H54 (cell line): Measurements from ENCODE around the gene PREX1.
"Not testable (repeated sequence)": the region's sequence is repeated elsewhere in the genome, so short reads cannot be mapped to it uniquely, and the experiment has no call there.

Source experiments
- DNase-seq: peaks from one replicate; pipeline ENCODE4 v3.0.0; 2011; ENCODE audit warnings: low spot score, mixed read lengths; ENCODE audit not compliant: insufficient read length
- FAIRE-seq: peaks from 3 replicates; lab custom pipeline; 2011; peaks lifted over from hg19 to GRCh38; lab: Jason Lieb, UNC
- POLR2A ChIP-seq: IDR thresholded peaks from 2 replicates; pipeline ENCODE4 v1.6.1; 2011; ENCODE audit warnings: low read depth, mild to moderate bottlenecking, low read length

Gene PREX1

DNA sequence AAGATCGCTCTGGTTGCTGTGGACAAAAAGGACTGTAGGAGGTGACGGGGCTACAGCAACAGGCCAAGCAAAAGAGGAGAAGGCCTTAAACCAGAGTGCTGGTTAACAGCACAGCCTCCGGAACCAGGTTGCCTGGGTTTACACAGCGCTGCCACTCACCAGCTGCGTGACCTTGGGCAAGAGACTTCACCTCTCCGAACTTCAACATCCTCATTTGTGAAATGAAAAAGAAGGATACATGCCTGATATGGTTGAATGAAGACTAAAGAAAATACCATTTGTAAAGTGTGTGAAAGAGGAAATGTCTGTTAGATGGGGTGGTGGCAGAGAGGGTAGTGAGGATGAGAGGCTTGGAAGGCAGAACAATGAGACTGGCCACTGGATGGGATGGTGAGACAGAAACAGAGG lies 44.9 kb downstream of the PREX1 start:
- TF ChIP-seq POLR2A: no peak
- no peak for DNase-seq
- no peak for FAIRE-seq

DNA sequence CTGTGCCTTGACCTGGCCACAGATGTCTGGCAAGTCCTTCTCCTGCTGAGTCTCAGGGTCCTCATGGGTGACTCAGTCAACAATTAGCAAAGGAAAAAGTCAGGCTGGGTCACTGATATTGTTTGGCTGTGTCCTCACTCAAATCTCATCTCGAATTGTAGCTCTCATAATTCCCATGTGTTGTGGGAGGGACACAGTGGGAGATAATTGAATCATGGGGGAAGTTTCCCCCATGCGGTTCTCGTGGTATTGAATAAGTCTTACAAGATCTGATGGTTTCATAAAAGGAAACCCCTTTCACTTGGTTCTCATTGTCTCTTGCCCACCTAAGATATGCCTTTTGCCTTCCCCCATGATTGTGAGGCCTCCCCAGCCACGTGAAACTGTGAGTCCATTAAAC lies 45.7 kb downstream of the PREX1 start:
- FAIRE-seq (no peak), DNase-seq (no peak)
- no peak for TF ChIP-seq POLR2A

DNA sequence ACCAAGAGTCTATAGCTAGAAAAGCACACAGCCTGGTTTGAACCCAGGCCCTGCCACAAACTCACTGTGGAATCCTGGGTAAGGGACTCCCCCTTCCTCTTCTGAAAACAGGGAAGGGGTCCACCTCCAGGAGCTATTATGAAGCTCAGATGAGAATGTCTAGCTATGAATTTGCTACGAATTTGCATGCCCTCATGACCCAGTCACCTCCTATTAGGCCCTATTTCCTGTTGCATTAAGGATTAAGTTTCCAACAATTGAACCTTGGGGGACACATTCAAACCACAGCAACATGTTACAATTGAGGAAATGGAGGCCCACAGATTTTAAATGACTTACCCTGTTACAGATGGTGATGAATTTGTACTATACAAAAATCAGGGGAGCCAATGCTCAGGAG lies 46.2 kb downstream of the PREX1 start:
- DNase-seq (no peak), FAIRE-seq (no peak)
- no peak for TF ChIP-seq POLR2A

DNA sequence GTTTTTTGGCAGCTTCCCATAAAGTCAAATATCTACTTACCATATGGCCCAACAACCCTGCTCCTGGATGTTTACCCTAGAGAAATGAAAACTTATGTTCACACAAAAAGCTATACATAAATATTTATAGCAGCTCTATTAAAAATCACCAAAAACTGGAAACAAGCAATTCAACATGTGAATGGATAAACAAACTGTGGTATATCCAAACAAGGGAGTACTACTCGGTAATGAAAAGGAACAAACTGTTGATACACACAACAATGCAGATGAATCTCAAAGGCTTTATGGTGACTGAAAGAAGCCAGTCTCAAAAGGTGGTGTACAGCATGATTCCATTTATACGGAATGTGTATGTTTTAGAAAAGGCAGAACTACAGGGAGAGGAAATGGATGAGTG lies 48.4 kb downstream of the PREX1 start:
- TF ChIP-seq POLR2A: no peak
- FAIRE-seq: no peak
- DNase-seq: no peak

DNA sequence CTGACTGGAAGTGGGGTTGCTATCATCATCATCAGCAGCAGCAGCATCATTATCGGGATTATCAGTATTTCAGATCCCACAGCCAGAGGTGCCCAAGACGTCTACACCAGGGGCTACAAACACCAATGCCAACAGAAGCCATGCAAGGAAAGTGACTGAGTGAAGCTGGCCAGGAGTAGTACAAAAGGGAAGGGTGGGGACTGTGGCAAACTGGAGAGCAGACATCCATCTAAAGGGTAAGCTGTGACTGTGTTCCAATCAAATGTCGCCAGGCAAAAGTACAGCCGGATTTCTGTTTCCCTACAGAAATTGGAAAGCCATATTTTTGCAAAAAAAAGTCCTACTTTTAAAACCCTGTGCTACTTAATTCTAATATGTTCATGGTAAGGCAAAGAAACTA lies 50.0 kb downstream of the PREX1 start:
- DNase-seq: no peak
- FAIRE-seq: no peak
- TF ChIP-seq POLR2A: no peak

DNA sequence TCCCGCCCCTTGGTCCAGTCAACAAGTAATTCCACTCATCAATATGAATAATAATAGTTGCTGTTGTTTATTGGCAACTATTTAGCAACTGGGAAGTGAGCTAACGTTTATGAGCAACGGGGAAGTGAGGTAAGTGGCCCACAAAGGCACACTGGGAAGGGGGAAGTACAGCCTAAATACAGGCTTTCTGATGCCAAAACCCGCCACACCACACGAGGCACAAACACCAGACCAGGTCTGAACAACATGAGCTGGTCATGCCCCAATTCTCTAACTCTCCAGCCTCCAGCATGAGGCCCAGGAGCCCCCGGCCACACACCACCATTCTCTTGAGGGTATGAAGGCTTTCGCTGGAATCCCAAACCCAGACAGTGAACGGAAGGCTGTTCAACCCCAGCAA lies 50.8 kb downstream of the PREX1 start:
- no peak for TF ChIP-seq POLR2A
- DNase-seq: no peak
- no peak for FAIRE-seq

DNA sequence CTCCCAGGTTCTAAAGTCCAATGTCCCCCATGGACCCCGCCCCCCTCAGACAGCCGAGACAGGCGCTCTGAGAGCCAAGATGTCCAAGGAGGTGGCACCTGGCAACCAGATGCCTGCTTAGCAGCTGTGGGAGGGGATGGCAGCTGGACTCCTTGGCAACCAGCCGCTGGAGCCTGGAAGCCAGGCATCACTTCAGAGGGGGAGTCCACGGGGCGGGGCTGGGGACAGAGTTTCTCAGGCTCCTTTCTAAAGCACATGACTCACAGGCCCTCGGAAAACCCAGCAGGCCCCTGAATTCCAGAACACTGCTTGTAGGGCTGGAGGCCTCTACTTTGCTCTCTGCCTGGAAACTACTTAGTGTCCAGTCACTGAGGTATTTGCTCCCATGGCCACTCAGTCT lies 51.5 kb downstream of the PREX1 start:
- TF ChIP-seq POLR2A: no peak
- DNase-seq: peak; percentile 26
- no peak for FAIRE-seq

DNA sequence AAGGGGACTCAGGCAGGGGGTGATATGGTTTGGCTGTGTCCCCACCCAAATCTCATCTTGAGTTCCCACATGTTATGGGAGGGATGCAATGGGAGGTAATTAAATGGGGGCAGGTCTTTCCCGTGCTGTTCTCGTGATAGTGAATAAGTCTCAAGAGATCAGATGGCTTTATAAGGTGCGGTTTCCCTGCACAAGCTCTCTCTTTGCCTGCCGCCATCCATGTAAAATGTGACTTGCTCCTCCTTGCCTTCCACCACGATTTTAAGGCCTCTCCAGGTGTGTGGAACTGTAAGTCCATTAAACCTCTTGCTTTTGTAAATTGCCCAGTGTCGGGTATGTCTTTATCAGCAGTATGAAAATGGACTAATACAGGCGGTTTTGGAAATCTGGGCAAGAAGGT lies 52.3 kb downstream of the PREX1 start:
- FAIRE-seq, DNase-seq: not testable (repeated sequence)

DNA sequence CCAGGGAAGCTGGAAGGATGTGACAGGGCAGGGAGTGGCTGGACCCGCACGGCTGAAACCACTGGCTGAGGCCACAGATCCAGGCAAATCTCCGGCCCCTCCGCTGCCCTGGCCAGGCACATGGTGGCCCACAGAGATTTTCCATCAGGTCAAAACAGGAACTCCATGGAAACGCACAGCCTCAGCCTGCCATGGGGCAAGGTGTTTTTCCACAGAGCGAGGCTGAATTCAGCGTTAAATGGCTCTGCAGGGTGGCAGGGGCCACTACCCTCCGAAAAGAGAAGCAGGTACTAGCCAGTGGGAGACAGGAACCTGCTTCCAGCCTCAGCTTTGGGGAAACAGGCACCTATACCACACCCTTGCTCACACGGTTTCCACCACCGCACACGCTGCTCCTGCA lies 53.1 kb downstream of the PREX1 start:
- DNase-seq (no peak), FAIRE-seq (no peak)
- no peak for TF ChIP-seq POLR2A

DNA sequence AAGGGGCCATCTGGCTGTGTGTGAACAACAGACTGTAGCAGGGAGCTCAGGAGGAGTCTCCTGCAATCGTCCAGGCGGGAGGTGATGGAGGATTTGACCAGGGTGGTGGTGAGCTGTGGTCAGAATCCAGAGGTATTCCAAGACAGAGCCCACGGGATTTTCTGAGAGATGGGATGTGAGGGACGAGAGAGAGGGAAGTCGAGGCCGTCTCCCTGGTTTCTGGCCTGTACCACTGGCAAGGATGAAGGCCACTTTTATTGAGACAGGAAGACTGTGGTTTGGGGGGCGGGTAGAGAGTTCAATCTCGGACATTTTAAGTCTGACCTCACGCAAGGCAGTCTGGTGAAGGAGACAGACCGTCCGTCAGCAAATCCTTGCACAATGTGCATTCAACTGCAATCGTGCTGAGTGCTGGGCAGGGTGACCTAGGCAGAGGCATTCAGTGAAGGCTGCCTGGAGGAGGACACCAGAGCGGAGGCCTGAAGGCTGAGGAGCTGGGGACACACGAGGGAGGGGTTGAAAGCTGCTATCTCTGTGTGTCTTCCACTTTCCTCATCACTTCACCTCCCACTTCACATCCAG lies 53.9 kb downstream of the PREX1 start:
- TF ChIP-seq POLR2A: no peak
- FAIRE-seq (no peak), DNase-seq (no peak)

DNA sequence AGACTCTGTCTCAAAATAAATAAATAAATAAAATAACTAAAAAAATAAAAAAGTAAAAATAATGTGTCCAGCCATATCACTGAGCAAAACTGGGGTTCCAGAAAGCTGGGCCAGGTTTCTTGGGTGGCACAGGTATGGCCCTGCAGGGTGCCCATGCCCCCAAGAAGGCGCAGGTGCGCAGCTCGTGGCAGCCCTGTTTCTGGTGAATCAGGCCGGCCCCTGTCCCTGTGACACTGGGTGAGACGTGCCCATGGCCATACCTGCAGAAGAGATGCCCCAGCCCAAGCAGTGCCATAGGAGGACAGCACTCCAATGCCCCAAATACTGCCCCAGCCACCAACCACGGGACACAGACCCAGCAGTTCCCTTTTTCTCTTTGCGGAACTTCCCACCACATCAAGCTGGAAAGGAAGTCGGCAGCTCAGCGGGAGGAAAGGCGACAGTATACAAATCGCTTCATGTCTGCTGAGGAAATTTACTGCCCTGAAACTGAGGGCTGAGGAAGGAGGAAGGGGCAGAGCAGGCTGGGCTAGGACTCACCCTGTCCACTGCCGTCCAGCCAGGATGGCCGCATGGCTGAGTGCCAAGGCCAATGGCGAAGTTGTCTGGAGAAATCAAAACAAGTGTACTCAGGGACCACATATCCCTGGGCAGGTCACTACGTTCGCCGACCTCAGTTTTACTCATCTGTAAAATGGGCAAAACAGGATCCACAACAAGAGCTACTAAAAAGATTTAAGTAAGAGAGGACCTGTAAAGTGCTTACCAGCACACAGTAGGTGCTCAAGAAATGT lies 55.4 kb downstream of the PREX1 start:
- no peak for TF ChIP-seq POLR2A

DNA sequence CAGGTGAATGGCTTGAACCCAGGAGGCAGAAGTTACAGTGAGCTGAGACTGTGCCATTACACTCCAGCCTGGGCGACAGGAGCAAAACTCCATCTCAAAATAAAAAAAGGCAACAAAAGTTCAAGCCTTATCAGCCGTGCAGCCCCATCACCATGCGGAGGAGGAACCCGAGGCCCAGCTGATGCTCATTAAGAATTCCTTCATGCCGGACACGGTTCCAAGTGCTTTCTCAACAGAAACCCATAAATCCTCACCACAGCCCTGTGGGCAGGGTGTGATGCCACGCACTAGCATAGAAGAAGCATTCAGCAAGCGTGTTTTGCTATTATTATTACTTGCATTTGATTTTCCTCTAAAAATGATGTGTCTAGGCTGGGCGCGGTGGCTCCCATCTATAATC lies 56.3 kb downstream of the PREX1 start:
- FAIRE-seq: no peak
- no peak for TF ChIP-seq POLR2A
- no peak for DNase-seq

More for the DNA sequence above, 55.4 kb downstream of the PREX1 start:
- DNase-seq: no peak
- no peak for FAIRE-seq

DNA sequence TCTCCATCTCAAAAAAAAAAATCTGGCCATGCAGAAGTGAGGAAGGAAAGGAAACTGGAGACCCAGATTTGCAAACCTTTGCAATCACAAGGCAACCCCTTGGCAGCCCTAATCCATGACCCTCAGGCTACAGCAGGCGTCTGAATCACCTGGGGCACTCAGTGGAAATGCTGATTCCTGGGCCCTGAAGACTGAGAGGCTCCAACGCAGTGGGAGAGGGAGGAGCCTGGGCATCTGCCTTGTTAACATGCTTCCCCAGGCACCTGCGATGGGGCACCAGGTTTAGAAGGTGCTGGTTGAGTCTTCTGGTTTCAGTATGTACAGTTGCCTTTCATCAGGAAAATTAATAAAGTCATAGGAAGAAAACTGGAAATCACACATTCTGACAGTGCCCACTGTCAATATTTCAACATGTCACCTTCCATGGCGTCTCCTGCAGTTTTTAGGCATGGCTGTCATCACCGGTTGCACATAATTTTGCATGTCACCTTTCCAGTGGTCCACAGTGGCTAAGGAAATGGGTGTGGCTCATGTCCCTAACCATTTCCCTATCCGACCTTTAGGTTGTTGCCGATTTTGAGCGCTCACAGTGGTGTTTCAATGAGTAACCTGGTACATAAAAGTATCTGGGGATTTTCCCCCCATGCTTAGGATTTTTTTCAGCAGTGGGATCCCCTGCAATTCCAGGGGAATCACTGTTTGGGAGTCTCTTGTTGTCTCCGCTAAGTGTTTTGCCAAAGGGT lies 56.9 kb downstream of the PREX1 start:
- DNase-seq (no peak), FAIRE-seq (no peak)
- no peak for TF ChIP-seq POLR2A
